NT2/D1 (cell line): ENCODE results near the gene DLK1.

ENCODE experiments used
- SUZ12 ChIP-seq: IDR thresholded peaks from 2 replicates; pipeline ENCODE4 v1.6.1; 2011; ENCODE audit not compliant: insufficient read length, insufficient read depth; ENCODE audit errors: extremely low read depth
- YY1 ChIP-seq: IDR thresholded peaks from 2 replicates; pipeline ENCODE4 v1.6.1; 2011; ENCODE audit not compliant: insufficient read length, insufficient read depth
- ZNF274 ChIP-seq: IDR thresholded peaks from 2 replicates; pipeline ENCODE4 v1.6.1; 2011; ENCODE audit warnings: mild to moderate bottlenecking, low read depth, low read length

DNA sequence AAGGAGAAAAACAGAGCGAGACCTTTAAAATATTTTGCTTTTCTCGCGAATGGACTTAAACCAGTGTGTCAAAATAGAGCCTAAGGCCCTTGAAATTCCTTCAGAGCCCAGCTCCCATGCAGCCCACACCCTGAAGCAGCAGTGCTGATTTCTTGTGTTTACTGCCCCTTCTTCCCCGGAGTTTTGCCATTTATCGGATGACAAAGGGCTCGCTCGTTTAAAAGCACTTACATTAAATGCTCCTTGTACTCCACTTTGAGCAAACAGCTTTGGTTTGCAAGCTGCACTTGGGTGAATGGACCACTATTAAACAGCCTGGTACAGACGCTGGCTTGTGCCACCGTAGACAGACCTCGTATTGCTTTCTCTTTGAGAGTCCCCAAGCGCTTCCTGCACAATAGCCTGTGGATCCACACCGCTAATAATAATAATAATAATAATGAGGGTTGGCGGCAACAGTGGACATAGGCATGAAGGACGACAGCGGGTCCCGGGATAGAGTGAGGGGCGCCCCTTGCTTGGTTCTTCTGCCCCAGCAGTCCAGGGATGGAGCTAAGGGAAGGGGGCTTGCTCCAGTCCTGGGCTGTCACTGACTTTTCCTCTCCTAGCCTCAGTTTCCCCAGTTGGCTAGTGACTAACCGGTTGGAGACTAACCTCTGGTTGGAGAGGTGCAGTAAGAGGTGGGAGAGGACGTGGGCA lies 6.6 kb downstream of the DLK1 start:
- no peak for TF ChIP-seq YY1
- TF ChIP-seq ZNF274, result no peak
- TF ChIP-seq SUZ12, result no peak
